ENCODE data around the gene PSD.
"Not testable (repeated sequence)": the region's sequence is repeated elsewhere in the genome, so short reads cannot be mapped to it uniquely, and the experiment has no call there.

The PSD gene

GRCh38 chr10:102418622-102419268 is at the start of gene PSD:
Gene PSD (minus strand): TSS chr10:102418785. CDS start chr10:102417038, 1,747 bp downstream.
- no peak for DNase-seq (ENCODE audit: low read depth in 2 of 2)

DNA sequence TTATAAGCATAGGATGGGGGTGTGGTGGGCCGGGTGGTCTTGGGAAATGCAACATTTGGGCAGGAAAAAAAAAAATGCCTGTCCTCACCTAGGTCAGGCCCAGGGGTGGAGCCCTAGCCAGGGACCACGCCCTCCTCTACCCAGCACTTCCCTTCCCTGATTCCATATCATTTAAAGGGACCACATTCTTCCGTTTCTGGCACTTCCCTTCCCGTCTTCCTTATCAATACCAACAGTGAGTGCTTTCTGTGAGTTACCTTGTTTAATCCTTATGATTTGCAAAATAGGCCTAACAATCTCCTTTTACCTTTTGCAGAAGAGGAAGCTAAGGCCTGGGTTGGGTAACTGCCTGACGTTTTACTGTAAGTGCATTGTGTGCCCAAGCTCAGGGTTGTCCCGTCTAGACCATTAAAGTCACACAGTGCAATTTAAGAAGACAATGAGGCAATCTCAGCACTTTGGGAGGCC is 49.4 kb upstream of the PSD start:
- DNase-seq (ENCODE audit: low read depth in 2 of 2), result no peak

- DNase-seq (ENCODE audit: low read depth in 2 of 2), result no peak
Observed at GRCh38 chr10:102467318-102467717, 48.7 kb upstream of the PSD start.

DNA sequence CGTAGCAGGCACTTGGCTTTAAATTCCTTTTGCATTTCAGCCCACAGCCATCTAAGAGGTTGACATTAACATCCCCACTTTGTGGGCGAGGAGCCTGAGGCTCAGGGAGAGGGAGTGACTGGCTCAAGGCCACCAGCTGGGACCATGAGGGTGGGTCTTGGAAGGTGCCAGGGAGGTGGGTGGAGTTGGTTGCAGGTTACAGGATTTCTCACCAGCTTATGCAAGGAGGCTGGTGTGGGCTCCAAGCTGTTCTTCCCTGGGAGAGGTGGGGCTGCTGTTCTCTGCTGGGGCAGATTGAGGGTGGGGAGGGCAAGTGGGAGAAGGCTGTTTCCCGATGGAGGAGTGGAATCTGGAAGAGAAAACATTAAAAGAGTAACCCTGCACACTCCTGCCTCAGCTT is 46.9 kb upstream of the PSD start:
- no peak for DNase-seq (ENCODE audit: low read depth in 2 of 2)

DNA sequence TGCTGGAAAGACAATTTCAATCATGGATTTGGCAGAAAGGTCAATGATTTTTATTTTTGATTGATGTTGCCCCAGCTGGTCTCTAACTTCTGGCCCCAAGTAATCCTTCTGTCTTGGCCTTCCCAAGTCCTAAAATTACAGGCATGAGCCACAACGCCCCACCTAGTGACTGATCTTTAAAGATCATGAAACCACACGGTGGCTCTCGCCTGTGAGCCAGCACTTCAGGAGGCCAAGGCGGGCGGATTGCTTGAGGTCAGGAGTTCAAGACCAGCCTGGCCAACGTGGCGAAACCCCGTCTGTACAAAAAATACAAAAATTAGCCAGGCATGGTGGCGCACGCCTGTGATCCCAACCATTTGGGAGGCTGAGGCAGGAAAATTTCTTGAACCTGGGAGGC is 45.4 kb upstream of the PSD start:
- no peak for DNase-seq (ENCODE audit: low read depth in 2 of 2)

- no peak for DNase-seq (ENCODE audit: low read depth in 2 of 2)
Observed at GRCh38 chr10:102462512-102463054, 44.0 kb upstream of the PSD start.

- peak; percentile 83 to 92 for DNase-seq (ENCODE audit: low read depth in 2 of 2)
Observed at GRCh38 chr10:102461187-102462054, 42.8 kb upstream of the PSD start.

- no peak for DNase-seq (ENCODE audit: low read depth in 2 of 2)
Observed at GRCh38 chr10:102460836-102461186, 42.2 kb upstream of the PSD start.

- DNase-seq (ENCODE audit: low read depth in 2 of 2), result no peak
Observed at GRCh38 chr10:102458656-102459055, 40.1 kb upstream of the PSD start.

GRCh38 chr10:102457591-102458150 is 39.1 kb upstream of the PSD start:
- DNase-seq (ENCODE audit: low read depth in 2 of 2), result no peak

GRCh38 chr10:102455893-102456471 is 37.4 kb upstream of the PSD start:
- no peak for DNase-seq (ENCODE audit: low read depth in 2 of 2)

DNA sequence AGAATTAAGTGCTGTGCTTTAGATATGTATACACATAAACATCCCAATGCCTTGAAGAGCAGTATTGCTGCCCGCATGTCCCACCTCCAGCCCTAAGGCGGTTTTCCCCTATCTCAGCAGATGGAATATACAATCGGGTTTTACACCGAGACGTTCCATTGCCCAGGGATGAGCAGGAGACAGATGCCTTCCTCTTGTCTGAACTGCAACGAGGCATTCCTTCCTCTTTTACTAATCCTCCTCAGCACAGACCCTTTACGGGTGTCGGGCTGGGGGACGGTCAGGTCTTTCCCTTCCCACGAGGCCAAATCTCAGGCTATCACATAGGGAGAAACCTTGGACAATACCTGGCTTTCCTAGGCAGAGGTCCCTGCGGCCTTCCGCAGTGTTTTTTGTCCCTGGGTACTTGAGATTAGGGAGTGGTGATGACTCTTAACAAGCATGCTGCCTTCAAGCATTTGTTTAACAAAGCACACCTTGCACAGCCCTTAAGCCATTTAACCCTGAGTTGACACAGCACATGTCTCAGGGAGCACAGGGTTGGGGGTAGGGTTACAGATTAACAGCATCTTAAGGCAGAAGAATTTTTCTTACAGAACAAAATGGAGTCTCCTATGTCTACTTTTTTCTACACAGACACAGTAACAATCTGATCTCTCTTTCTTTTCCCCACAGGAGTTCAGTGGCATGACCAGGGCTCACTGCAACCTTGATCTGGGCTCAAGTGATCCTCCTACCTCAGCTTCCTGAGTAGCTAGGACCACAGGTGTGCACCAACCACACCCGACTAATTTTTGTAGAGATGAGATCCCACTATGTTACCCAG is 36.3 kb upstream of the PSD start:
- not testable (repeated sequence) for DNase-seq (ENCODE audit: low read depth in 2 of 2)

DNA sequence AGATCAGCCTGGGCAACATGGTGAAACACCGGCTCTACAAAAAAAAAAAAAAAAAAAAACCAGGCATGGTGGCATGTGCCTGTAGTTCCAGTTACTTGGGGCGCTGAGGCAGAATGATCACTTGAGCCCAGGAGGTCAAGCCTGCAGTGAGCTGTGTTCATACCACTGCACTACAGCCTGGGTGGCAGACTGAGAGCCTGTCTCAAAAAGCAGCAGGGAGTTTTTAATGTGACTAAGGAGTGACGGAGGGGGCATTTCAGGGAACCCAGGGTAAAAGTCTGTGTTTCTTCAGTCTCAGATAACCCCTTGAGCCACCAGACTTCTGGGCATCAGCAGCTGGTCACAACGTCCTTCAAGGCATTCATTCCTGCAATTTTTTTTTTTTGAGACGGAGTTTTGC is 34.9 kb upstream of the PSD start:
- no peak for DNase-seq (ENCODE audit: low read depth in 2 of 2)

- peak; percentile 39 to 46 for DNase-seq (ENCODE audit: low read depth in 2 of 2)
Observed at GRCh38 chr10:102452672-102453340, 34.2 kb upstream of the PSD start.

DNA sequence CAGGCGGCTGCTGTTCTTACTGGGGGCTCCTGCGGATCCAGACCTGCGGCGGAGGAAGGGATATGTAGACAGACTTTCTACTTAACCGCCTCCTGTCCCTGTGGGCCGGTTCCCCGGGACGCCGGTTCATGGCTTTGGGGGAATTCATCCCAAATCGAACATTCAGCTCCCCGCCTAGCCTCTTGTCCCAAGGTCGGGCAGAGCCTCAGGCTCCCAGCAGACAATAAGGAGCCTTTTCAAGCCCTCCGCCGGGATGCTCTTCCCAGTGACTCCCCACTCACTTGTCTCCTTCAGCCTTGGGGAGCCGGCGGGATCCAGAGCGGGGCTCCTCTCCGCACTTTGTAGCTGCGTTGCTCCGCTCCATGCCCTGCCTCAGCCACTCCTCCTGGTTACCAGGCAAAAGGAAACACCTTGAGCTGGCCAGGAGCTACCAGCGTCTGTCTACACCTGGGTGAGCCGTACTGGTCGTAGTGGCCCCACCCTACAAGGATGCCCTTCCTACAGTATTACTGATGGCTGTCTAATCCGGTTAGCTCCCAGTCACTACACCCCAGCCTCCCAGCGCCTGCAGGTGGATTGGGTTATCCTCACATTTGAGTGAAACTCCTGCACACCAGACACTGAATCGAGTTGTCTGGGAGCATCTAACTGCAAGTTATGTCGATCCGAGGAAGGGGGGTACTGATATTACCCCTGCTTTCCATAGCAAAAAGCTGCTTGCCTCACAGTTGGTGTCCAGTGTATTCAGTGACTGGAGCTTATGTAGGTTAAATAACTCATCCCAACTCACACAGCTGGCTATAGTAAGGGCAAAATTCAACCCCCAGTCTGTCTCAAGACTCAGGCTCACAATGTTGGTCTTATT is 32.8 kb upstream of the PSD start, which contains the start of gene C10orf95:
Gene C10orf95 (minus strand): TSS at position 439 of the 865 bp plus-strand sequence. CDS start 450 bp downstream, outside the sequence.
- DNase-seq (ENCODE audit: low read depth in 2 of 2), result no peak

GRCh38 chr10:102450374-102451104 is 32.0 kb upstream of the PSD start:
- peak; percentile 70 to 88 for DNase-seq (ENCODE audit: low read depth in 2 of 2)

- DNase-seq (ENCODE audit: low read depth in 2 of 2), result no peak
Observed at GRCh38 chr10:102450124-102450373, 31.5 kb upstream of the PSD start.

DNA sequence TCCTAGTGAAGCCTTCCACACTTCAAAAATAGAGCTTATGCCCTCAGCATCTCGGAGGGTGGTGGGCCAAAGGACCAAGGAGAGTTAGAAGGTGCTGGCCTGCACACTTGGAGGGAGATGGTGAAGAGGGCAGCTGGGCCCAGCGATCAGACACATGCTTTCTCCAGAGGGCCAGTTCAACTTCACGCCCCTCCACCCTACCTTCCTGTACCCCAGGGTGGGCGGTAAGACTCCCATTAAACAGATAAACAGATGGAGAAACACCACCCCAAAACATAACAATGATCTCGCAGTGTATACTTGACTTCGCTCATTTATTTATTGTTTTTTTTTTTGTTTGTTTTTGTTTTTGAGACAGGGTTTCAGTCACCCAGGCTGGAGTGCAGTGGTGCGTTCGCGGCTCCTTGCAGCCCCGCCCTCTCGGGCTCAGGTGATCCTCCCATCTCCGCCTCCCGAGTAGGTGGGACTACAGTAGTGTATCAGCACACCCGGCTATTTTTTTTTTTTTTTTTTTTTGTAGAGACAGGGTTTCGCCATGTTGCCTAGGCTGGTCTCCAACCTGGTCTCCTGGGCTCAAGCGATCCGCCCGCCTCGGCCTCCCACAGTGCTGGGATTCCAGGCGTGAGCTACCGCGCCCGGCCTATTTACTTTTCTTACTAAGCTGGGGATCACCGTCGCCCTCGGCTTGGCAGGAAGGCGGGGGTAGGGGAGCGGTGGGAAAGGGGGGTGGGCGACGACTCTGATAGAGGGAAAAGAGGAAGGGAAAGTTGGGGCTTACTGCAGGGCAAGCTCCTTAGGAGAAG is 30.9 kb upstream of the PSD start:
- DNase-seq (ENCODE audit: low read depth in 2 of 2), result peak; percentile 82 to 87

Measured in stimulated activated CD8-positive, alpha-beta memory T cell treated with anti-CD3 and anti-CD28 coated beads, Interleukin-7, amount 100 ng/mL, for 4 hours (primary cell).